Measurements from ENCODE around the gene RYR1. TPM values are rescaled to one million over a fixed set of nuclear protein-coding genes. Genes with fewer than 3 reads are reported as not detected.
A peak's percentile ranks its signal among the peaks of the same experiment; 100 is the strongest.

Gene RYR1
- total RNA-seq, 2 experiments from 2014 or later, result 0.54 to 1.4 TPM

DNA sequence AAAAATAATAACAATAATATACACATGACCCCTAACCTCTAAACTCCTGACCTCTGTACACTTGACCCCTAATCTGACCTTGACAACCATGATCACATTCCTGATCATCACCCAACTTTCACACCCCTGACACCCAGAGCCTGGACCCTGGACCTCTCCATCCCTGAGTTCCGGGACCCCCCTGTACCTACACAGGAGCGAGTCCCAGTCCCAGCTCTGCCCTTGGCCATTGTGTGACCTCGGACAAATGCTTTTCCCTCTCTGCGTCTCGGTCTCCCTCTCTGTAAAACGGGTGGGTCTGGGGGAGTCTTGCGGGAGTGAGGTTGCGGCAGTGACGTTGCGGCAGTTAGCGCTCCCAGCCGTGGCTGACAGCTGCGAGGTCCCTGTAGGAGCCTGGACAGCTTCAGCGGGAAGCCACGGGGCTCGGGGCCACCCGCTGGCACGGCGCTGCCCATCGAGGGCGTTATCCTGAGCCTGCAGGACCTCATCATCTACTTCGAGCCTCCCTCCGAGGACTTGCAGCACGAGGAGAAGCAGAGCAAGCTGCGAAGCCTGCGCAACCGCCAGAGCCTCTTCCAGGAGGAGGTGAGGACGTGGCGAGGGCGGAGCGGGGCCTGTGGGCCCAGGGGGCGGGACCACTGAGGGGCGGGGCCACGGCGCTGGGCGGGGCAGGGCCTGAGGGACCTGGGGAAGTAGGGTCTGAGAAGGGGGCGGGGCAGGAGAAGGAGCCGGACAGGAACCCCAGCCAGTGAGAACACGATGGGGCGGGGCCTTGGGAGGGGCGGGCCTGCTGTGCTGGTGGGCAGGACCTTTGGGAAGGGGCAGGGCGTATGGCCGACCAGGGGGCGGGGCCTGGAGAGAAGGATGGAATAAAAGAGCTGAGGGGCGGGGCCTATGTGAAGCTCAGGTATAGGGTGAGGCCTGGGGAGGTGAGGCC, 19.2 kb downstream of the RYR1 start:
- no TSS peak for BruUV-seq (replicated peaks)
- ChIA-PET POLR2A (no interaction called here), CTCF (ENCODE audit: unreplicated experiment) (interaction anchor here (1.0 kb wide), 1 partner anchor 50 kb away, joined by 3 read pairs; the partner anchor contains the start of gene FAM98C)
- no peak overlapping the region for H3K4me2 ChIP-seq (ENCODE audit: low read length)
- no peaks in the 10 kb centered on the region for H3K79me2 ChIP-seq (ENCODE audit: insufficient read depth, low read depth, low read length)
- H3K9me3 ChIP-seq (ENCODE audit: low read length), result no peaks in the 10 kb centered on the region
- peak; percentile 63 for DNase-seq (ENCODE audit: low spot score)
- no peaks in the 10 kb centered on the region for H4K20me1 ChIP-seq (ENCODE audit: insufficient read depth, low read length)
- no peaks in the 10 kb centered on the region for H3K36me3 ChIP-seq (ENCODE audit: insufficient read depth, low read length)
- TF ChIP-seq, protein P1, sequence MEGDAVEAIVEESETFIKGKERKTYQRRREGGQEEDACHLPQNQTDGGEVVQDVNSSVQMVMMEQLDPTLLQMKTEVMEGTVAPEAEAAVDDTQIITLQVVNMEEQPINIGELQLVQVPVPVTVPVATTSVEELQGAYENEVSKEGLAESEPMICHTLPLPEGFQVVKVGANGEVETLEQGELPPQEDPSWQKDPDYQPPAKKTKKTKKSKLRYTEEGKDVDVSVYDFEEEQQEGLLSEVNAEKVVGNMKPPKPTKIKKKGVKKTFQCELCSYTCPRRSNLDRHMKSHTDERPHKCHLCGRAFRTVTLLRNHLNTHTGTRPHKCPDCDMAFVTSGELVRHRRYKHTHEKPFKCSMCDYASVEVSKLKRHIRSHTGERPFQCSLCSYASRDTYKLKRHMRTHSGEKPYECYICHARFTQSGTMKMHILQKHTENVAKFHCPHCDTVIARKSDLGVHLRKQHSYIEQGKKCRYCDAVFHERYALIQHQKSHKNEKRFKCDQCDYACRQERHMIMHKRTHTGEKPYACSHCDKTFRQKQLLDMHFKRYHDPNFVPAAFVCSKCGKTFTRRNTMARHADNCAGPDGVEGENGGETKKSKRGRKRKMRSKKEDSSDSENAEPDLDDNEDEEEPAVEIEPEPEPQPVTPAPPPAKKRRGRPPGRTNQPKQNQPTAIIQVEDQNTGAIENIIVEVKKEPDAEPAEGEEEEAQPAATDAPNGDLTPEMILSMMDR (conservative IDR thresholded peaks at IDR 0.05; ENCODE audit: low read length), result no peak
- no peak for TF ChIP-seq EZH2phosphoT487 (IDR thresholded peaks at IDR 0.05; ENCODE audit: borderline replicate concordance, low read depth, low read length)
- no peak overlapping the region for H3K27ac ChIP-seq (ENCODE audit: low read depth, low read length, poor library complexity, severe bottlenecking)
- H3K4me3 ChIP-seq (ENCODE audit: low read depth, low read length, poor library complexity, severe bottlenecking), result no peak overlapping the region
- no peaks in the 10 kb centered on the region for H3K4me1 ChIP-seq (ENCODE audit: insufficient read depth, low read length, poor library complexity, severe bottlenecking)
- no peak overlapping the region for H2AFZ ChIP-seq (ENCODE audit: low read length)
- intact Hi-C loops (cut with micrococcal nuclease; ENCODE audit: unreplicated experiment), result no loop called here
- no peaks in the 10 kb centered on the region for H3K9me2 ChIP-seq (ENCODE audit: insufficient read depth, low read length)

DNA sequence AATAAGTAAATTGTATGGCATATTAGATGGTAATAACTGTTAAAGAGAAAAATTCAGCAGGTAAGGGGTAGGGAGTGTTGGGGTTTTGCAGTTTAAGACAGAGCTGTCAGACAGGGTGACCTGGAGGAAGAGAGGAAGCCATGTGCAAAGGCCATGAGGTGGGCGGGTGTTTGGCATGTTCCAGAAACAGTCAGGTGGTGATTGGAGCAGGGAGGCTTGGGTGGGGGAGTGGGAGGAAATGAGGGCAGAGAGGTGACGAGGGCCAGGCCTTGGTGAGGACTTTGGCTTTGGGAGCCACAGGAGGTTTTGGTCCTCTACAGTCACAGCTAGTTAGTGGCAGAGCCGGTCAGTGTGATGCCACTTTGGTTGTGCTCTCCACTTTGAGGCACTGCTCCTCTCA, 20.1 kb downstream of the RYR1 start:
- TF ChIP-seq, protein P1 (conservative IDR thresholded peaks at IDR 0.05; ENCODE audit: low read length), result no peak
- no peak for TF ChIP-seq EZH2phosphoT487 (IDR thresholded peaks at IDR 0.05; ENCODE audit: borderline replicate concordance, low read depth, low read length)
- no peaks in the 10 kb centered on the region for H3K4me1 ChIP-seq (ENCODE audit: insufficient read depth, low read length, poor library complexity, severe bottlenecking)
- H3K4me3 ChIP-seq (ENCODE audit: low read depth, low read length, poor library complexity, severe bottlenecking), result no peak overlapping the region
- H3K9me3 ChIP-seq (ENCODE audit: low read length), result no peaks in the 10 kb centered on the region
- H3K27ac ChIP-seq (ENCODE audit: low read depth, low read length, poor library complexity, severe bottlenecking), result no peak overlapping the region
- no peaks in the 10 kb centered on the region for H3K9me2 ChIP-seq (ENCODE audit: insufficient read depth, low read length)
- H3K36me3 ChIP-seq (ENCODE audit: insufficient read depth, low read length), result no peaks in the 10 kb centered on the region
- BruUV-seq (replicated peaks), result no TSS peak
- H4K20me1 ChIP-seq (ENCODE audit: insufficient read depth, low read length), result no peaks in the 10 kb centered on the region
- intact Hi-C loops (cut with micrococcal nuclease; ENCODE audit: unreplicated experiment), result no loop called here
- H2AFZ ChIP-seq (ENCODE audit: low read length), result no peak overlapping the region
- ChIA-PET POLR2A (no interaction called here), CTCF (ENCODE audit: unreplicated experiment) (interaction anchor here (1.0 kb wide), 1 partner anchor 51 kb away, joined by 3 read pairs; the partner anchor contains the start of gene FAM98C)
- H3K79me2 ChIP-seq (ENCODE audit: insufficient read depth, low read depth, low read length), result no peaks in the 10 kb centered on the region
- H3K4me2 ChIP-seq (ENCODE audit: low read length), result no peak overlapping the region
- DNase-seq (ENCODE audit: low spot score), result no peak

DNA sequence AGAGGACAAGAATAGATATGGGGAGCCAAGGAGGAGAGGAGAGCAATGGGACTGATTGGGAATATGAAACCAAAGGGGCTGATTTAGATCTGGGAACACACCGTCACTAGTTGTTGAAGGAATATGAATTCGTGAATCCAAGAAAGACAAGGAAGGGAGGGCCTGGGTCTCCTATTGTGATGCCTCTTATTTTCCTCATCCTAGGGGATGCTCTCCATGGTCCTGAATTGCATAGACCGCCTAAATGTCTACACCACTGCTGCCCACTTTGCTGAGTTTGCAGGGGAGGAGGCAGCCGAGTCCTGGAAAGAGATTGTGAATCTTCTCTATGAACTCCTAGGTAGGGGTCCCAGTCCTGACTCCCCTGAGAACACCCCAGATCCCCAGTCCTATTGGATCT, 21.5 kb downstream of the RYR1 start:
- BruUV-seq (replicated peaks), result no TSS peak
- POLR2A ChIA-PET, result no interaction called here
- peak; percentile 14 for DNase-seq (ENCODE audit: low spot score)

More for the DNA sequence above, 21.5 kb downstream of the RYR1 start:
- Histone ChIP-seq H3K27ac (ENCODE audit: low read depth, low read length, poor library complexity, severe bottlenecking) (no peak overlapping the region), H3K4me3 (ENCODE audit: low read depth, low read length, poor library complexity, severe bottlenecking) (no peak overlapping the region), H3K4me2 (ENCODE audit: low read length) (no peak overlapping the region), H4K20me1 (ENCODE audit: insufficient read depth, low read length) (no peaks in the 10 kb centered on the region), H3K36me3 (ENCODE audit: insufficient read depth, low read length) (no peaks in the 10 kb centered on the region), H3K9me2 (ENCODE audit: insufficient read depth, low read length) (no peaks in the 10 kb centered on the region), H3K9me3 (ENCODE audit: low read length) (no peaks in the 10 kb centered on the region), H2AFZ (ENCODE audit: low read length) (no peak overlapping the region), H3K79me2 (ENCODE audit: insufficient read depth, low read depth, low read length) (no peaks in the 10 kb centered on the region), H3K4me1 (ENCODE audit: insufficient read depth, low read length, poor library complexity, severe bottlenecking) (no peaks in the 10 kb centered on the region)
- TF ChIP-seq EZH2phosphoT487 (IDR thresholded peaks at IDR 0.05; ENCODE audit: borderline replicate concordance, low read depth, low read length), result no peak
- TF ChIP-seq, protein P1 (conservative IDR thresholded peaks at IDR 0.05; ENCODE audit: low read length), result no peak
- intact Hi-C loops (cut with micrococcal nuclease; ENCODE audit: unreplicated experiment), result no loop called here
- CTCF ChIA-PET (ENCODE audit: unreplicated experiment), result no interaction called here

Data from OCI-LY7 (cell line).